Astrocyte (in vitro differentiated cells and primary cell): ENCODE data around the gene DHDH. TPM values are rescaled to one million over a fixed set of nuclear protein-coding genes. Genes with fewer than 3 reads are reported as not detected.

ENCODE experiments used
- DNase-seq: peaks from one replicate; pipeline ENCODE4 v3.0.0-alpha.2; 2010; ENCODE audit warnings: low read depth
- FAIRE-seq: peaks from 2 replicates; lab custom pipeline; 2011; peaks lifted over from hg19 to GRCh38; lab: Jason Lieb, UNC
- H2AFZ ChIP-seq: 2 replicates; pipeline ENCODE4 v1.6.0; 2012; ENCODE audit warnings: low read depth, low read length, inconsistent platforms
- H3K27ac ChIP-seq: 2 replicates; pipeline ENCODE4 v1.5.1; 2011; ENCODE audit warnings: low read depth, low read length, inconsistent platforms
- H3K27me3 ChIP-seq: 2 replicates; pipeline ENCODE4 v1.6.0; 2011; ENCODE audit warnings: low read length, inconsistent platforms; ENCODE audit not compliant: insufficient read depth
- H3K36me3 ChIP-seq: 2 replicates; pipeline ENCODE4 v1.5.1; 2011; ENCODE audit warnings: low read length, inconsistent platforms; ENCODE audit not compliant: insufficient read depth
- H3K4me1 ChIP-seq: 2 replicates; pipeline ENCODE4 v1.5.1; 2011; ENCODE audit warnings: low read length, inconsistent platforms; ENCODE audit not compliant: insufficient read depth
- H3K4me2 ChIP-seq: 2 replicates; pipeline ENCODE4 v1.6.0; 2012; ENCODE audit warnings: low read length, inconsistent platforms
- H3K4me3 ChIP-seq: 2 replicates; pipeline ENCODE4 v1.5.1; 2011; ENCODE audit warnings: low read depth, mild to moderate bottlenecking, low read length, inconsistent platforms; ENCODE audit not compliant: insufficient read depth
- H3K79me2 ChIP-seq: 2 replicates; pipeline ENCODE4 v1.6.0; 2012; ENCODE audit warnings: mild to moderate bottlenecking, low read length, inconsistent platforms; ENCODE audit not compliant: insufficient read depth
- H3K9ac ChIP-seq: 2 replicates; pipeline ENCODE4 v1.6.0; 2012; ENCODE audit warnings: mild to moderate bottlenecking, low read length, inconsistent platforms
- H3K9me3 ChIP-seq: 2 replicates; pipeline ENCODE4 v1.5.1; 2012; ENCODE audit warnings: low read depth, mild to moderate bottlenecking, low read length, inconsistent platforms; ENCODE audit not compliant: insufficient read depth
- H4K20me1 ChIP-seq: 2 replicates; pipeline ENCODE4 v1.6.0; 2012; ENCODE audit warnings: low read length, inconsistent platforms; ENCODE audit not compliant: insufficient read depth
- H3K27ac Mint-ChIP-seq: one replicate; pipeline ENCODE4 v1.8.0; 2021; ENCODE audit warnings: mild to moderate bottlenecking, mixed read lengths; ENCODE audit not compliant: unreplicated experiment
- H3K27me3 Mint-ChIP-seq: one replicate; pipeline ENCODE4 v1.8.0; 2021; ENCODE audit warnings: low read depth, mixed read lengths; ENCODE audit not compliant: unreplicated experiment
- H3K36me3 Mint-ChIP-seq: one replicate; pipeline ENCODE4 v1.8.0; 2021; ENCODE audit warnings: low read depth, mixed read lengths; ENCODE audit not compliant: unreplicated experiment
- H3K4me1 Mint-ChIP-seq: one replicate; pipeline ENCODE4 v1.8.0; 2021; ENCODE audit warnings: low read depth, mixed read lengths; ENCODE audit not compliant: unreplicated experiment
- H3K4me3 Mint-ChIP-seq: one replicate; pipeline ENCODE4 v1.8.0; 2021; ENCODE audit warnings: mild to moderate bottlenecking, moderate library complexity, mixed read lengths; ENCODE audit not compliant: unreplicated experiment
- H3K9me3 Mint-ChIP-seq: one replicate; pipeline ENCODE4 v1.8.0; 2021; ENCODE audit warnings: mild to moderate bottlenecking, mixed read lengths; ENCODE audit not compliant: unreplicated experiment
- EZH2 ChIP-seq: IDR thresholded peaks from 2 replicates; pipeline ENCODE4 v1.6.1; 2012; ENCODE audit warnings: mild to moderate bottlenecking, low read length, inconsistent platforms; ENCODE audit not compliant: insufficient read depth
- total RNA-seq: library from RNA; stranded (reverse); gene quantifications from 2 replicates; pipeline ENCODE4 v1.2.1, GENCODE V29; 2021
- TF ChIP-seq, protein P1 (sequence below): IDR thresholded peaks from 2 replicates; pipeline ENCODE4 v1.5.1; 2011; ENCODE audit warnings: low read depth, mild to moderate bottlenecking, inconsistent platforms, low read length, moderate library complexity; ENCODE audit not compliant: insufficient read depth

The DHDH gene
- total RNA-seq, 1 donor from 2014 or later, result 0.45 TPM

DNA sequence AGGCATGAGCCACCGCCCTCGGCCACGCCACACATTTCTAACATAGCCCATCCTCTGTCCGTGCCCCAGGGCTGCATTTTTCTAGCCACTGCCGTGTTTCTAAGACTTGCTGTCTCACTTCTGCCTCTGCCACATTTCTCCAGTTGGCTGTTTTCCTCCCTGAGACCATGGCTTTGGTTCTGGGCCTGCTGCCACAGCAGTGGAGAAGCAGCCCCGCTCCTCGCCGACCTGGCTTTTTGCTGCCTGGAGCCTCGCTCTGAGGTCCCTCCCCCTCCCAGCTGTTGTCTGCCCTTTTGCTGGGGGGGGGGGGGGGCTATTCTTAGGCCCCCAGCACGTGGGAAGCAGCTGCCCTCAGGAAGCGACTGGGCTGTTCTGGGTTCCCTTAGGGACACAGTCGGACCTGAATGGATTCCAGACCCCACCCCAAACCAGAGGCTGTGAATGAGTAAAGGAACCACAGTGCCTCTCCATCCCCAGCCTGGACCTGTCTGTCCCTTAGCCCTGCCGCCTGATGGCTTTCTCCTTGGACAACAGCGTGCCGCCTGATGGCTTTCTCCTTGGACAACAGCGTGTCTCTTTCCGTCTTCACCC is 56.3 kb downstream of the DHDH start:
- TF ChIP-seq, protein P1, sequence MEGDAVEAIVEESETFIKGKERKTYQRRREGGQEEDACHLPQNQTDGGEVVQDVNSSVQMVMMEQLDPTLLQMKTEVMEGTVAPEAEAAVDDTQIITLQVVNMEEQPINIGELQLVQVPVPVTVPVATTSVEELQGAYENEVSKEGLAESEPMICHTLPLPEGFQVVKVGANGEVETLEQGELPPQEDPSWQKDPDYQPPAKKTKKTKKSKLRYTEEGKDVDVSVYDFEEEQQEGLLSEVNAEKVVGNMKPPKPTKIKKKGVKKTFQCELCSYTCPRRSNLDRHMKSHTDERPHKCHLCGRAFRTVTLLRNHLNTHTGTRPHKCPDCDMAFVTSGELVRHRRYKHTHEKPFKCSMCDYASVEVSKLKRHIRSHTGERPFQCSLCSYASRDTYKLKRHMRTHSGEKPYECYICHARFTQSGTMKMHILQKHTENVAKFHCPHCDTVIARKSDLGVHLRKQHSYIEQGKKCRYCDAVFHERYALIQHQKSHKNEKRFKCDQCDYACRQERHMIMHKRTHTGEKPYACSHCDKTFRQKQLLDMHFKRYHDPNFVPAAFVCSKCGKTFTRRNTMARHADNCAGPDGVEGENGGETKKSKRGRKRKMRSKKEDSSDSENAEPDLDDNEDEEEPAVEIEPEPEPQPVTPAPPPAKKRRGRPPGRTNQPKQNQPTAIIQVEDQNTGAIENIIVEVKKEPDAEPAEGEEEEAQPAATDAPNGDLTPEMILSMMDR, result no peak
- TF ChIP-seq EZH2, result no peak
- Histone ChIP-seq H3K4me3 (no peak overlapping the region), H2AFZ (no peak overlapping the region), H3K27ac (no peak overlapping the region), H3K36me3 (peaks cover 9% of the 10 kb centered on the region), H3K4me1 (peaks cover 20% of the 10 kb centered on the region), H3K9ac (no peak overlapping the region), H4K20me1 (peaks cover 27% of the 10 kb centered on the region), H3K27me3 (no peaks in the 10 kb centered on the region), H3K4me2 (peak overlapping the region; percentile 28), H3K9me3 (no peaks in the 10 kb centered on the region), H3K79me2 (peaks cover 43% of the 10 kb centered on the region)
- Mint-ChIP-seq H3K4me1 (peaks cover 18% of the 10 kb centered on the region), H3K27me3 (no peaks in the 10 kb centered on the region), H3K9me3 (peaks cover 2% of the 10 kb centered on the region), H3K4me3 (peak overlapping the region; percentile 79), H3K36me3 (peaks cover 15% of the 10 kb centered on the region), H3K27ac (no peak overlapping the region)
- no peak for FAIRE-seq
- no peak for DNase-seq

DNA sequence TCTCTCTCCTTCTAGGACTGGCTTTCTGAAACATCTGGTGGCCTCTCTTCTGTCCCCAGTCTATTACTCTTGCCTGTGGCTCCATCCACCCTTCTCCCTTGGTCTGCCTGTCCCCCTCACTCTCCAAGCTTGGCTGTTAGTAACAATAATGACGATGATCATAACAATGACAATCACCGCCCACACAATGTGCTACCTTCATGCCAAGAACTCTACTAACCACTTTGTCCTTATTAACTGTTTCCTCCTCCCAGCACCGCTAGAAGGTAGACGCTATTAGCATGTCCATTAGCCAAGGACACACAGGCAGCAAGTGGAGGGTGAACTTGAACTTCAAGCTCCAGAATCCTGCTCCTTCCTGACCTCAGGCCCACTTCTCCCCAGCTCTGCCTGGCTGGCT is 56.9 kb downstream of the DHDH start:
- Mint-ChIP-seq H3K27me3 (no peaks in the 10 kb centered on the region), H3K4me3 (peak overlapping the region; percentile 79), H3K27ac (no peak overlapping the region), H3K36me3 (peaks cover 9% of the 10 kb centered on the region), H3K4me1 (peaks cover 24% of the 10 kb centered on the region), H3K9me3 (peaks cover 2% of the 10 kb centered on the region)
- Histone ChIP-seq H3K27ac (no peak overlapping the region), H3K9me3 (no peaks in the 10 kb centered on the region), H3K4me2 (peak overlapping the region; percentile 28), H3K36me3 (peaks cover 5% of the 10 kb centered on the region), H4K20me1 (peaks cover 31% of the 10 kb centered on the region), H2AFZ (no peak overlapping the region), H3K9ac (no peak overlapping the region), H3K4me1 (peaks cover 23% of the 10 kb centered on the region), H3K79me2 (peaks cover 49% of the 10 kb centered on the region), H3K27me3 (no peaks in the 10 kb centered on the region), H3K4me3 (no peak overlapping the region)
- no peak for DNase-seq
- TF ChIP-seq, protein P1, result no peak
- TF ChIP-seq EZH2, result no peak
- no peak for FAIRE-seq

DNA sequence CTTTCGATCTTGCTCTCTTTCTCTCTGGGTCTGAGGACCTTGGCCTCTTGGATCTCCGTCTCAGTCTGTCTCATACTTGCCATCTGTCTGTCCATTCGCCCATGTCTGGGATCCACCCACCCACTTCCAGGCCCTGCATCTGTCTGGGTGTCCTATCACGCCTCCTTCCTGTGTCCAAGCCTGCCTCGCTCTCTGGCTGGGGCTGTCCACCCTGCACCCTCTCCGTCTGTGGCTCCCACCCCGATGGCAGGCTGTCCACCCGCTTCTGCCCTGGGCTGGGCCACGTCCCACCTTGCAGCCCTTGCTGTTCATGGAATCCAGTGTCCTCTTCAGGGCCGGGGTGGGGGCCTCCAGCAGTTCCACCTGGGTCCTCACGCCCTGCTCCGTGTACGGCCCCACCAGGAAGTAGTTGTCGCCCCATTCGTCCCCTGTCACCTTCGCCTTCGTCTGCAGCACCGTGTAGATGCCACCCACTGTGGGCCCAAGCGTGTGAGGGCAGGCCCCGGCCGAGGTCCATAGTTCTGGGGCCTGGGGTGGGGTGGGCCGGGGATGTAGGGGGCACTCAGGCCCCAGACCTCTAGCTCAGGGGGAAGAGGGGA is 57.6 kb downstream of the DHDH start:
- Histone ChIP-seq H3K9me3 (no peaks in the 10 kb centered on the region), H3K79me2 (peaks cover 55% of the 10 kb centered on the region), H3K36me3 (peaks cover 3% of the 10 kb centered on the region), H3K9ac (peak overlapping the region; percentile 92), H3K4me2 (peak overlapping the region; percentile 93), H2AFZ (no peak overlapping the region), H3K27me3 (no peaks in the 10 kb centered on the region), H3K4me1 (peaks cover 23% of the 10 kb centered on the region), H4K20me1 (peaks cover 31% of the 10 kb centered on the region), H3K4me3 (no peak overlapping the region), H3K27ac (no peak overlapping the region)
- TF ChIP-seq, protein P1, result no peak
- TF ChIP-seq EZH2, result no peak
- no peaks in the 10 kb centered on the region for H3K27me3 Mint-ChIP-seq
- H3K27ac Mint-ChIP-seq, result no peak overlapping the region
- no peak for FAIRE-seq
- H3K9me3 Mint-ChIP-seq, result peaks cover 2% of the 10 kb centered on the region
- peaks cover 24% of the 10 kb centered on the region for H3K4me1 Mint-ChIP-seq
- peaks cover 9% of the 10 kb centered on the region for H3K36me3 Mint-ChIP-seq
- H3K4me3 Mint-ChIP-seq, result peak overlapping the region; percentile 99
- DNase-seq, result no peak
